Measurements from ENCODE around the gene SPATA18.

The SPATA18 gene

GRCh38 chr4:52051213-52051614 lies at the start of gene SPATA18:
Gene SPATA18, plus strand, starts transcription at chr4:52051304. Its CDS starts 401 bp downstream, at chr4:52051705.
- DNase-seq, result no peak

DNA sequence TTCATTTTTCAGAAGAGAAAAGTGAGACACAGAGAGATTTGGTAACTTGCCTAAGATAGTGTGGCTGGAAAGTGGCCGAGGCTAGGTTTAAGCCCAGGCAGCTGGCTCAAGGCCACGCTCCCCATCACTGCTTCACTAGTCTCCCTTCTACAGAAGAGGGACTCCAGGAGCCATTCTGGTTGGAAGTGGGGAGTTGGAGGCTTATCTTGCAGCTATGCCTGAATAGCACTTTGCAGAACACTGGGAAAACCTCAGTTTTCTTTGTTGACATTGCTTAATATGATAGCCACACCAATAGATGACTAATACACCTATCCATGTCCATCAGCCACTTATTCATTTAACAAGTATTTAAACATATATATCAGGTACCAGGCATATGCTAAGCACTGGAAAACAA lies 49.5 kb upstream of the SPATA18 start:
- no peak for DNase-seq

GRCh38 chr4:52004414-52004813 lies 46.7 kb upstream of the SPATA18 start:
- DNase-seq, result no peak

DNA sequence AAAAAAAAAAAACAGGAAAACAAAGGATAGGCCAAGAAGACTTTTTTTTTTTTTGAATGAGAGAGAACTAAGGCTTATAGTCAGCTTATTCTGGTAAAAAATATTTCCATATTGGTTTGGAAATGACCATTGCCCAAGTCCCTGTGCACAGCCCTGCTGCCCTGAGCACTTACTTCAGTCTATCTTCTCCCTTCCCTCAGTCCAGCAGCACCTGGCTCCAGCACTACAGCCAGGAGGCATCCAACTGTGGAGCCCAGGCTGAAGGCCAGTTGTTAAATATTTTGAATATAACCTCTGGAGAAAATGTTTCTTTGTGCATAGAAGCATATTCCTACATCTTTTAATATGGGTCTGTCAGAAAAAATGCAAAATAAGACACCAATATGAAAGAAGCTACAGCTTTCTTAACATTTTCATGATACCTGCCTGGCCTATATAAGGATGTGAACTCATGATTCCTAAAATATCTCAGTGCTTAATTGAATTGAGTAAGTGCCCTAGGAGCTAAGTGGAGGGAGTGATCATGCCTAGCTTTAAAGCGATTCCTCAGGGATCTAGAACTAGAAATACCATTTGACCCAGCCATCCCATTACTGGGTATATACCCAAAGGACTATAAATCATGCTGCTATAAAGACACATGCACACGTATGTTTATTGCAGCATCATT lies 45.4 kb upstream of the SPATA18 start:
- DNase-seq, result no peak

DNA sequence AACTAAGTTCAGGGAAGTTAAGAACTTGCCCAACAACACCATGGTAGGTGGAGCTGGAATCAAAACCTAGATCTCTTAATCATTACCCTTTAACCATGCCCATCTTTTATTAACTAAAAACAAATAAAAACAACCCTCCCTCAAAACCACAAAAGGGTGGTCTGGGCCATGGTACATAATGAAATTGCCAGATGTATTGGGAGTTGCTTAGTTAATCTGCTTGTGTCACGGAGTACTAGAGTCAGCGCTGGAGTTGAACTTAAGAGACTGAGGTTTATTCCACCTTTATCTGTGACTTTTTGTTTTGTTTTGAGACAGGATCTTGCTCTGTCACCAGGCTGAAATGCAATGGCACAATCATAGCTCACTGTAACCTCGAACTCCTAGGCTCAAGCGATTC lies 44.2 kb upstream of the SPATA18 start:
- no peak for DNase-seq

DNA sequence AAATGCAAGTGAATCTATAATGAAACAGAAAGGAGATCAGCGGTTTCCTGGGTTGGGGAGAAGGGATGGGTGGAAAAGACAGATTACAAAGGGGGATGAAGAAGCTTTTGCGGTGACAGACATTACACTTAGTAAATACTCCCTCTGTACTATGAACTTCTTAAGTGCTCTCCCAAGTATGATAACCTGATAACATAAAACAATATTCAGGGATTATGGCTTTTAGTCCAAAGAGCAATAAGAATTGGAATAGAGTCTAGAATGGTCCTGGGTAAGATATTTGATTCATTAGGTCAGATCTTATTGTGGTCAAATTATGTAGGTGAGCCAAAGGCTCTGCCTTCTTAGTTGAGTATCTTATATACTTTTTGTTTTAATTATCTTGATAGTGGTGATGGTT lies 40.1 kb upstream of the SPATA18 start:
- DNase-seq, result no peak

GRCh38 chr4:52012651-52013050 lies 38.5 kb upstream of the SPATA18 start:
- no peak for DNase-seq

DNA sequence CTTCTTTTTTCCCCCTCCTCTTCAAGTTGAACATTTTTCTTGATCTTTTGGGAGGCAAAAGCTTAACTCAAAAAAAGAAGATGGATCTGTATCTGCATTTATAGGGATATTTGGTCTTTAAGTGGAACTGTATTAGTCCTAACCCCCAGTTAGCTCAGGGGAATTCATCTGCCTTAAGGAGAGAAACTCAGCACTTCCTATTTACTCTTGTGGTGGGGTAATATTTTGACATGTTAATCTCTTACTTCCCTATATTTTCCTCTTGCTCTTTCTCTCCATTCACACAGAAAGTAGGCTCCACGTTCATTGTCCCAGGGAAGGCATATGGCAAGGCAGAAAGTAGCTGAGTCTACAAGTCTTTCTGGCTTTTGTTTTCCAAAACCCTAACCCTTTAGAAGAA lies 36.2 kb upstream of the SPATA18 start:
- DNase-seq, result no peak

DNA sequence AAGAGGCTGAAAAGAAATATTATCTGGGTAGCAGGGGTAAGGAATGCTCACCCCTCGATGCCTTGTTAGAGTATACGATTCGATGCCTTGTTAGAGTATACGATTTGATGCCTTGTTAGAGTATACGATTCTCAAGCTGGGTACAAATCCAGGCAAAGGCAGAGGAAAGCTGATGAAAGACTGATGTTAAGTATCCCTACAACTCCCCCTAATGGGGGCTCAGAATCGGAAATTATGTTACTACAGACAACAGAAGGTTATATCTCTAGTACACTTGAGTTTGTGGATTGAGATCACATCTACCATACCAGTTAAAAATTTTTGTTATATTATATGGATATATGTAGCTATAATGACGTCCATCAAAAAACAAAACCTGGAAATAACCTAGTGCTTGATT lies 35.7 kb upstream of the SPATA18 start:
- DNase-seq, result no peak

DNA sequence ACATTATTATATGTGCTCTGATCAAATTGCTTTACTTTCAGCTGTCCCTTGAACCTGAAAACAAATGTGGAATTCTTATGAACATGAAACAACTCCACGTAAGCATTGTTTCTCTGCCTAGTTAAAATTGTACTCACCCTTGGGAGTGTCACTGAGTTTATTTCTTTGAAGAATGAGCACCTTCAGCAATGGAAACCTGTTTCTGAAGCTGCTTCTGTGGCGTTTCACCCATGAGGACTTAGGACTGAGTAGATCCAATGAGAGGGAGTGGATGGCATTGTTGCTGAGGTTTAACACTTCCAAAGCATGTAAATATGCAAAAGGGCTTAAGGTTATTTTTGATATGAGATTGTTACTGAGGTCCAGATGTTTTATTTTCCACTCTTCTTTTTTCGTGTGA lies 34.1 kb upstream of the SPATA18 start:
- no peak for DNase-seq

GRCh38 chr4:52017814-52018213 lies 33.3 kb upstream of the SPATA18 start:
- no peak for DNase-seq

DNA sequence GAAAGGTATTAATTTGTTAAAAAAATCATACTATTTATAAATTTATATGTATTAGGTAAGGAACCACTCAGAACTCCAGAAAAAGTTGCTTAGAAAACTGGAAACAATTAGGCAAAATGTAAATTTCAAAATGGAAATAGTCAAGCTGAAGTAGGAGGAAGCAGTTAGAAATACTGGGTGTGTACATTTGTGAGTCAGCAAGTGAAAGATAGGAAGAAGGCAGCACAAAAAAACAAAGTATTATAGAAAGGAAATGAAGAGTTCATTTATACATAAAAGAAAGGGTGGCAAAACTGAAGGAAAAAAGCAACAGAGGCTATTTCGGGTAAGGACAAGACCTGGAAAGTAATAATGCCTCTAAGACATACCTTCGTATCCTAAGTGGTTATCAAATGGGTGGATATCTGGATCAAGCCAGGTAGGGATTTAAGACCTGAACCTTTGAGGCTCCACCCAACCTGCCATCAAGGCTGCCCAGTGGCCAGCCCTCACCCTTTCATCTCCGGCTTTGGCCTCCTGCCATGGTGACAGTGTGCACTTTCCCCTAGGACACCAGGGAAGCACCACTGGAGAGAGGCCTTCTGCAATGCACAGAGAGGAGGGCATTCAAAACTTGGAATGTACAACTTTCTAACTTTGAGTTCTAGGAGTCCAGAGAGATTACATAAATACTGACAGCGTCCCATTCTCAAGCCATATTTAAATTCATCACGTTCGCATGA lies 31.0 kb upstream of the SPATA18 start, which contains the start of gene LRRC66:
Gene LRRC66, minus strand, starts transcription at position 428 of the 722 bp plus-strand sequence. CDS start 2,750 bp downstream, outside the sequence.
- no peak for DNase-seq

GRCh38 chr4:52028970-52029369 lies 22.1 kb upstream of the SPATA18 start:
- no peak for DNase-seq

DNA sequence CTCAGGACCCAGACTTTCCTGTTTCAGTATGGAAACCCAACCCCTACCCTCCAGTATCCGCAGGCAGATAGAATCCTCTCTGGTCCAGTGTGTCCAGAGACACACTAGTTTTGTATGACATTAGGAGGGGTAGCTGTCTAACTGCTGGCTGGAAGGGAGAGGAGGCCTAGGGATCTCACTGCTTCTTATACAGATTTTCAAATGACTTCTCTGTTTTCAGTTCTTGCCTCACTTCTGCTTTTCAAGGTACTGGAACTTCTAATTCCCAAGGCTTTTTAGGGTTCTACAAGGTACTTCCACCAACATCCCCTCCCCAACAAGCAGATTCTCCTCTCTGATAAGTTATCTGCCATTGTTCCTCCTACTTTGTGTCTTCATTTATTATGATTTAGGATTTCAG lies 19.1 kb upstream of the SPATA18 start:
- DNase-seq, result no peak

- no peak for DNase-seq
Measured at GRCh38 chr4:52035190-52035589, 15.9 kb upstream of the SPATA18 start.

DNA sequence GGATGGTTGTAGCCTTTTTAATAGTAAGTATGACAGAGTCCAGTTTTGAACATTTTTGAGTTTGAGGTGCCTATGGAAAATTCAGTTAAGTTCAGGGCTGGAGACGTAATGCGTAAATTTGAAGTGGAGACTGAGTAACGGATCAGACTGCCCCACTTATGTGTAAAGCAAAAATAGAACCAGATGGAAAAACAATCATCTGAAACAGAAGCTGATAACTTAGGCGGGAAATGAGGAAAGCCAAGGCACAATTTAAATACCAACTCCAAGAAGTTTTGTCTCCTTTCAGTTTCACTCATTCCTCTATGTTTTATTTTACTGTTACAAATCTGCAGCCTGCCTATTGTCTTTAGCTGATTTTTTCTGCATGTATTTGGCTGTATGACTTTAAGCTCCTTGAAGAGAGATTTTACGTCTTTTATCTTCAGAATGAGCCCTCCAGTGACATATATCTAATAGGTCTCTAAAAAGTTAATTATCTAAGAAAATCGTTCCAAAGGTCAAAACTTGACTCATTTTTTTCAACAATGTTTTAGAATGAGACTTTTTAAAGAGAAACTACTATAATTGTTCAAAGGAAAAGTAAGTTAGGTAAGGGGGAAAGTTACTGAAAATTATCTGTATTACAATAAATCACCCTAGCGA lies 14.1 kb upstream of the SPATA18 start:
- DNase-seq, result no peak

DNA sequence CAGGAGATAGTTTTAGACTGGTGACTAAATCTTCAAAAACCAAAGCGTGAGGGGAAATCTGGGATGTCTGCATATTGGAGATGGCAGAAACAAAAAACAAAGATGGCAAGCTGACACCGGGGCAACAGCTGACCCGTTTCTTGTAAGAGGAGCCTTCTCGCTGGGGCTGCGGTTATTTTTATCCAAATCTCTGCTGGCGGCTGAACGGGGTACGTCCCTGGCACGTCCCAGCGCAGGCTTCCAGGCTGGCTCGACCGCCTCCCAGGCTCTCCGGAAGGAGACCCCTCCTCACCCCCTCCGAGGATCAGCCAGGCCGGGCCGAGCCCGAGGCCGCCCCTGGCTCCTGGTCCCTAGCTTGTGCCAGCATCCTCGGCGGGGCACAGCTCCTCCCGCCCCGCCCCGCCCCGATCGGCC lies 13.4 kb upstream of the SPATA18 start:
- DNase-seq, result peak in 1 of 2 experiments; percentile 18

- peak in 1 of 2 experiments; percentile 73 for DNase-seq
Measured at GRCh38 chr4:52038103-52038912, 12.8 kb upstream of the SPATA18 start, which contains the start of gene SGCB. Gene SGCB, minus strand, starts transcription at chr4:52038299. Its CDS starts 40 bp downstream, at chr4:52038259.

DNA sequence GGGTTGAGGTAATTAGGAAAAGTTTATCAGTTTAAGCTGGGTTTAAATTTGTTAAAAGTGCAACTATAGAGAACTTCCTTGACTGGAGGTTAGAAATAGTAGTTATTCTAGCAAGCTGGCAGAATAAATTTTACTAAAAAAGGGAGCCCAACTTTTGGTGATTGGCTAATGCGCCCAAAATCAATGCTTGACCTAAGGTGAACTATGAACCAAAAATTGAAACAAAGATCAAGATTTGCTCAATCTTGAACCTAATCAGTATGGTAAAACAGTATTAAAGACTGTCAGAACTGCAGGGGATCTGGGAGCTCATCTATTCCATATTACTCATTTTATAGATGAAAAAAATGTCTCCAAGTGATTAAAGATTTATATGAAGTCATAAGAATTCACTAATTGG lies 6.1 kb upstream of the SPATA18 start:
- DNase-seq, result no peak

DNA sequence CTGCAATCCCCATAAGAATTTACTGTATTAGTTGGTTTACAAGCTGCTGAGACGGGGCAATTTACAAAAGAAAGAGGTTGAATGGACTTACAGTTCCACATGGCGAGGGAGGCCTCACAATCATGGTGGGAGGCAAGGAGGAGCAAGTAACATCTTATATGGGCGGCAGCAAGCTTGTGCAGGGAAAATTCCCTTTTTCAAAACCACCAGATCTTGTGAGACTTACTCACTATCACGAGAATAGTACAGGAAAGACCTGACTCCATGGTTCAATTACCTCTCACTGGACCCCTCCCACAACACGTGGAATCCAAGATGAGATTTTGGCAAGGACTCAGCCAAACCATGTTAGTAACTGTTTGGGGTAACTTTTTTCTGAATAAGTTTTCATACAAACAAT lies 1.8 kb upstream of the SPATA18 start:
- DNase-seq, result no peak

DNA sequence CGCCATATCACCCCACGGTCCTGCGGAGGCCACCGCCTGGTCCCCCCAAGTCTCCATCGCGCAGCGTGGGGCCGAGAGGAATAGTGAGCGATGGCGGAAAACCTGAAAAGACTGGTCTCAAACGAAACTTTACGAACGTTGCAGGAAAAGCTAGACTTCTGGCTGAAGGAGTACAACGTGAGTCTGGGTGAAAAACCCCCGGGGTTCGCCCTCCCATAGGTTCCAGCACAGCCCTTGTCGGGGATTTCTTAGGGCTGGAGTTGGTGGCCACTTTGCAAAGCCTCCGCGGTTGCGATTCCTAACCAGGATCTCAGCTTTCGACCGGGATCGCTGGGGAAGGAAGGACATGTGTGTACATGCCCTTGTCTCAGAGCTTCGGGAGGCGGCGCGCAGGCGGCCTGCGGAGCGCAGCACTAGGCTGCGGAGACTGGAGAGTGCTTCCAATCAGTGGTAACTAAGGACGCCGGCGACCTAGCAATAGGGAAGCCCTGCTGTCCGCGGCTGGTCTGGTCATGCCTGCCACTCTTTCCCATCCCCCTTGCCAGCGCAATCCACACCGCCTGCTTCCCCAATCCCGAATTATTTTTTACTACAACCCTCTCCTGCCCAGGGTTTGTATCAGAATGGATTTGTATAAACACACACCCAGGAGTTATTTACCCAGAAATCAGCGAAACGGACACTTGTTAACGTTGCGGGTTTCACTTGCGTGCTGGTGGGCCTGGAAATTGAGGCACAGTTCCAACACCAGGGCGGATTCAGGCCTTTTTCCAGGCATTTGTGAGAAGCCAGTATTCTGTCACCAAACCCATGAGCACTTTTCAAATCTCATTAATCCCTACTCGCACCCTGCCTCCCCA lies 741 bp downstream of the SPATA18 start:
- DNase-seq, result no peak

DNA sequence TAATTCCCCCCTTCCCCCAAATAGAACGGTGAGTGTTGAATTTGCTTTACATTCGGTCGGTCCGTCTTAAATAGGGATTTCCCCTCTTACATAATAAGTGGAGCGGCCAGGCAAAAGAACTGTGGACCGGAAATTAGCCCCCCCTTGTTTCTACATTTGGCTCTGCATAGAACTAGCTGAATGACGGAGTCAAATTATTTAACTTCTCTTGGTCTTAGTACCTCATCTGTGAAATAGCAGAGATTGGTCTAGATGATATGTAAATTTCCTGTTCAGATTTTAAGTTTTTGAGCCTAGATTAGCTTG lies 1.3 kb downstream of the SPATA18 start:
- no peak for DNase-seq

Measured in NCI-H187 (cell line).